ENCODE results near the gene CNTN1.

DNA sequence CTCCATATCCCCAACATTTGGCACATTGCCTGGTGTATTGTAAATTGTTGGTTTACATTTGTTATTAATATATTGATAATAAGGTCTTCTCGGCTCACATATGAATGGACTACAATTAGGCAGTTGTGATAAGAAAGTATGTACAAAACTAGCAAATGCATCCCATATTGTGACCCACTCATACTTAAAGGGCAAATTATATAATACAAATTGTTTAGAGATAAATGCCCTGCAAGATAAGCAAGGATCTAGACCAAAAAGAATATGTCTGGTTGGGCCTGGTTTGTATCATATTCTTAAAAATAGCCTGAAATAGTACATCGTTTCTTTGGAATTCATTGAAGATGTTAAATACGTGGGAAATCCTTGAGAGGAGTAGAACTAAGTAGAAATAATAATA lies 151.3 kb downstream of the CNTN1 start:
- TF ChIP-seq, protein P1, sequence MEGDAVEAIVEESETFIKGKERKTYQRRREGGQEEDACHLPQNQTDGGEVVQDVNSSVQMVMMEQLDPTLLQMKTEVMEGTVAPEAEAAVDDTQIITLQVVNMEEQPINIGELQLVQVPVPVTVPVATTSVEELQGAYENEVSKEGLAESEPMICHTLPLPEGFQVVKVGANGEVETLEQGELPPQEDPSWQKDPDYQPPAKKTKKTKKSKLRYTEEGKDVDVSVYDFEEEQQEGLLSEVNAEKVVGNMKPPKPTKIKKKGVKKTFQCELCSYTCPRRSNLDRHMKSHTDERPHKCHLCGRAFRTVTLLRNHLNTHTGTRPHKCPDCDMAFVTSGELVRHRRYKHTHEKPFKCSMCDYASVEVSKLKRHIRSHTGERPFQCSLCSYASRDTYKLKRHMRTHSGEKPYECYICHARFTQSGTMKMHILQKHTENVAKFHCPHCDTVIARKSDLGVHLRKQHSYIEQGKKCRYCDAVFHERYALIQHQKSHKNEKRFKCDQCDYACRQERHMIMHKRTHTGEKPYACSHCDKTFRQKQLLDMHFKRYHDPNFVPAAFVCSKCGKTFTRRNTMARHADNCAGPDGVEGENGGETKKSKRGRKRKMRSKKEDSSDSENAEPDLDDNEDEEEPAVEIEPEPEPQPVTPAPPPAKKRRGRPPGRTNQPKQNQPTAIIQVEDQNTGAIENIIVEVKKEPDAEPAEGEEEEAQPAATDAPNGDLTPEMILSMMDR (conservative IDR thresholded peaks at IDR 0.05): no peak
- no peak for TF ChIP-seq ZFX (IDR thresholded peaks at IDR 0.05)
